Measurements from ENCODE around the gene MAP3K5. TPM values are rescaled to one million over a fixed set of nuclear protein-coding genes. Genes with fewer than 3 reads are reported as not detected.

MAP3K5 gene
- total and polyA plus RNA-seq, 9 of the 15 experiments (the other 6 are each of a cell fraction or from before 2014, with no cell fraction given) = 2.2 to 13.0 (median 9.9) TPM

DNA sequence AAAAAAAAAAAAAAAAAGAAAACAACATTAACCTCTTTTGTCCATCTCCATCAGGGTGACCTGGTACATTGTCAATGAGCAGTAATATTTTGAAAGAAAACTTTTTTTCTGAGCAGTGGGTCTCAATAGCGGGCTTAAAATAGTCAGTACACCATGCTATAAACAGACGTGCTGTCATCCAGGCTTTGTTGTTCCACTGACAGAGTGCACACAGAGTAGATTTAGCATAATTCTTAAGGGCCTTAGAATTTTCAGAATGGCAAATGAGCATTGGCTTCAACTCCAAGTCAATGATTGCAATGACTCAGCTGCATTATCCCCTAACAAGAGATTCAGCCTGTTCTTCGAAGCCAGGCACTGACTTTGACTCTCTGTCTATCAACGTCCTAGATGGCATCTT is 277.7 kb downstream of the MAP3K5 start (continued):
- TF ChIP-seq NR1H2 (CRISPR knock-in tag; IDR thresholded peaks at IDR 0.05) (no peak), PCBP1 (IDR thresholded peaks at IDR 0.05; ENCODE audit: low read depth, low read length, poor library complexity, severe bottlenecking) (no peak), HDAC3 (IDR thresholded peaks at IDR 0.05; ENCODE audit: borderline replicate concordance, partially characterized antibody) (no peak), TCF7L2 (IDR thresholded peaks at IDR 0.05; ENCODE audit: low read depth, low read length) (no peak), ZBTB1 (CRISPR knock-in tag; IDR thresholded peaks at IDR 0.05; ENCODE audit: borderline replicate concordance, low read depth) (no peak), ZNF551 (CRISPR knock-in tag; IDR thresholded peaks at IDR 0.05) (no peak), SUPT5H (IDR thresholded peaks at IDR 0.05) (no peak)

DNA sequence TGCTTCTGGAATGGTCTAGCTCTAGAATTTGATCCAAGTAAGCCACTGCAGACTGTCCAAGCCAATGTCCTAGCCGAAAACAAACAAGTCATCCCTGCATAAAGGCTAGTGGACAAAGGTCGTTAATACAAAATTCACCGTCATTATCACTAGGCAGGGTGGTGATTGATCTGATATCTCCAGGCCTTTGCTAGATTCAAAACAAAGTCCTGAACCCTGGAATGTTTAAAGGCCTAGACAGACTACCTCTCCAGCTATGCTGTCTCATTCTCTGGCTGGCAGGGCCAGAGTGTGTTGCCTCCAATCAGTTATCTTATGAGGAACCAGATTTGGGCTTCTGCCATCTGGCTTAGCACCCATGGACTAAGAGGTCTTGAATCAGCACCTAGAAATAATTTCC is 280.4 kb downstream of the MAP3K5 start:
- Histone ChIP-seq H3K9ac (ENCODE audit: insufficient read depth in 1 of 2, low read depth in 2 of 2, low read length in 2 of 2) (no peak overlapping the region), H3K4me2 (ENCODE audit: insufficient read depth, low read length) (no peak overlapping the region), H3K27ac (ENCODE audit: extremely low read depth, low read depth, low read length) (no peak overlapping the region), H3K4me1 (replicated peaks in 1 of 2; ENCODE audit: control insufficient read depth in 2 of 2, insufficient read depth in 2 of 2, low read length in 2 of 2) (no peaks in the 10 kb centered on the region), H3K4me3 (no peak overlapping the region), H3K36me3 (ENCODE audit: control insufficient read depth, insufficient read depth, low read length) (no peaks in the 10 kb centered on the region), H2AFZ (ENCODE audit: low read depth, low read length) (no peak overlapping the region), H3K9me3 (replicated peaks; ENCODE audit: control insufficient read depth, insufficient read depth, low read depth, low read length) (no peaks in the 10 kb centered on the region), H3K9me1 (ENCODE audit: control insufficient read depth, insufficient read depth, low read length) (no peaks in the 10 kb centered on the region), H3K27me3 (ENCODE audit: control insufficient read depth in 2 of 2, insufficient read depth in 2 of 2, low read length in 2 of 2) (peaks cover 0 to 2% of the 10 kb centered on the region in 2 experiments; a peak in 1 of 5 replicates), H4K20me1 (replicated peaks; ENCODE audit: control insufficient read depth, insufficient read depth, low read length) (no peaks in the 10 kb centered on the region), H3K79me2 (ENCODE audit: control insufficient read depth, insufficient read depth, low read length) (no peaks in the 10 kb centered on the region)
- FAIRE-seq = no peak
- no peak for ATAC-seq
- CTCF ChIA-PET (ENCODE audit: low intra/inter-chr PET ratio) = no interaction called here
- WGBS (ENCODE audit: insufficient coverage, low coverage, missing lambda C conversion rate) = 10% methylated on average over 3 of the region's 3 CpGs
- no peak for TF ChIP-seq NR2C2 (CRISPR knock-in tag; IDR thresholded peaks at IDR 0.05)
- TF ChIP-seq NR2C2 (tag; IDR thresholded peaks at IDR 0.05) = peak; percentile 41; the same call in 1 of the 2 replicates
- no peak for TF ChIP-seq MAFF (IDR thresholded peaks at IDR 0.05; ENCODE audit: low read length)
- TF ChIP-seq, protein P1, sequence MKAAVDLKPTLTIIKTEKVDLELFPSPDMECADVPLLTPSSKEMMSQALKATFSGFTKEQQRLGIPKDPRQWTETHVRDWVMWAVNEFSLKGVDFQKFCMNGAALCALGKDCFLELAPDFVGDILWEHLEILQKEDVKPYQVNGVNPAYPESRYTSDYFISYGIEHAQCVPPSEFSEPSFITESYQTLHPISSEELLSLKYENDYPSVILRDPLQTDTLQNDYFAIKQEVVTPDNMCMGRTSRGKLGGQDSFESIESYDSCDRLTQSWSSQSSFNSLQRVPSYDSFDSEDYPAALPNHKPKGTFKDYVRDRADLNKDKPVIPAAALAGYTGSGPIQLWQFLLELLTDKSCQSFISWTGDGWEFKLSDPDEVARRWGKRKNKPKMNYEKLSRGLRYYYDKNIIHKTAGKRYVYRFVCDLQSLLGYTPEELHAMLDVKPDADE (conservative IDR thresholded peaks at IDR 0.05; ENCODE audit: control insufficient read depth, low read depth, low read length) = no peak
- no peak for TF ChIP-seq ARNT (IDR thresholded peaks at IDR 0.05)
- no peak for TF ChIP-seq CBX5 (IDR thresholded peaks at IDR 0.05; ENCODE audit: borderline replicate concordance, low read depth)
- TF ChIP-seq RHOXF2B (CRISPR knock-in tag; conservative IDR thresholded peaks at IDR 0.05) = no peak
- TF ChIP-seq ZFP36 (IDR thresholded peaks at IDR 0.05; ENCODE audit: low read depth, low read length, partially characterized antibody) = no peak
- no peak for TF ChIP-seq HMG20A (CRISPR knock-in tag; conservative IDR thresholded peaks at IDR 0.05)
- no peak for TF ChIP-seq EZH2 (IDR thresholded peaks at IDR 0.05; ENCODE audit: borderline replicate concordance, low read depth, low read length)
- TF ChIP-seq FOXJ3 (CRISPR knock-in tag; IDR thresholded peaks at IDR 0.05) = no peak
- TF ChIP-seq, protein P2, sequence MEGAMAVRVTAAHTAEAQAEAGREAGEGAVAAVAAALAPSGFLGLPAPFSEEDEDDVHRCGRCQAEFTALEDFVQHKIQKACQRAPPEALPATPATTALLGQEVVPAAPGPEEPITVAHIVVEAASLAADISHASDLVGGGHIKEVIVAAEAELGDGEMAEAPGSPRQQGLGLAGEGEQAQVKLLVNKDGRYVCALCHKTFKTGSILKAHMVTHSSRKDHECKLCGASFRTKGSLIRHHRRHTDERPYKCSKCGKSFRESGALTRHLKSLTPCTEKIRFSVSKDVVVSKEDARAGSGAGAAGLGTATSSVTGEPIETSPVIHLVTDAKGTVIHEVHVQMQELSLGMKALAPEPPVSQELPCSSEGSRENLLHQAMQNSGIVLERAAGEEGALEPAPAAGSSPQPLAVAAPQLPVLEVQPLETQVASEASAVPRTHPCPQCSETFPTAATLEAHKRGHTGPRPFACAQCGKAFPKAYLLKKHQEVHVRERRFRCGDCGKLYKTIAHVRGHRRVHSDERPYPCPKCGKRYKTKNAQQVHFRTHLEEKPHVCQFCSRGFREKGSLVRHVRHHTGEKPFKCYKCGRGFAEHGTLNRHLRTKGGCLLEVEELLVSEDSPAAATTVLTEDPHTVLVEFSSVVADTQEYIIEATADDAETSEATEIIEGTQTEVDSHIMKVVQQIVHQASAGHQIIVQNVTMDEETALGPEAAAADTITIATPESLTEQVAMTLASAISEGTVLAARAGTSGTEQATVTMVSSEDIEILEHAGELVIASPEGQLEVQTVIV (CRISPR knock-in tag; IDR thresholded peaks at IDR 0.05; ENCODE audit: borderline replicate concordance) = no peak
- peak; percentile 21; the same call in 1 of the 2 replicates for TF ChIP-seq MAFG (tag; conservative IDR thresholded peaks at IDR 0.05)
- intact Hi-C loops (cut with micrococcal nuclease) = no loop called here
- BruUV-seq (replicated peaks) = no TSS peak
- DNase-seq (ENCODE audit: extremely low read depth in 1 of 4, low spot score in 3 of 4) = no peak
- in situ Hi-C loops (cut with MboI) = no loop called here
- POLR2A ChIA-PET = interaction anchor here (0.8 kb wide), 2 partner anchors 11 to 280 kb away, joined by 3 read pairs; partner anchors contain the start of gene MAP3K5
